A549 (cell line): ENCODE measurements around the gene FGD4. TPM values are rescaled to one million over a fixed set of nuclear protein-coding genes. Genes with fewer than 3 reads are reported as not detected.

Source experiments
- ATAC-seq, 2 experiments: fragments of 200-7000 bp in 1 of 2; fragments of >200 bp in 1 of 2; cut with Nextera tagmentation in 1 of 2; cut with Tn5 transposase in 1 of 2; 3 replicates each; pipeline versions ENCODE4 v1.8.0 to v1.9.1; 2018 to 2020; ENCODE audit warnings: mild to moderate bottlenecking in 1 of 2, moderate library complexity in 1 of 2
- CTCF ChIA-PET: fragments of 300-600 bp; sonication (Branson Sonifier 250); formaldehyde crosslinking; extraction: SDS; loops from one replicate; lab custom pipeline; 2021; ENCODE audit warnings: antibody characterized with exemption, inconsistent platforms; lab: Yijun Ruan, JAX
- POLR2A ChIA-PET: fragments of 350-600 bp; formaldehyde crosslinking; extraction: SDS; loops from one replicate; lab custom pipeline; 2021; ENCODE audit warnings: antibody characterized with exemption, inconsistent platforms; lab: Yijun Ruan, JAX
- DNase-seq, 2 experiments: peaks; one replicate each; pipeline versions ENCODE4 v3.0.0 to v3.0.0-alpha.2; 2011 to 2016; ENCODE audit warnings: low read depth in 1 of 2, low spot score in 1 of 2
- FAIRE-seq: peaks from 2 replicates; lab custom pipeline; 2011; peaks lifted over from hg19 to GRCh38; lab: Jason Lieb, UNC
- H3K27ac ChIP-seq, 2 experiments: fragments of >200 bp; sonication (Bioruptor Twin); formaldehyde crosslinking; 3 replicates each; pipeline ENCODE4 v1.5.1; 2016 to 2017
- H3K4me1 ChIP-seq: fragments of >200 bp; sonication (Bioruptor Twin); formaldehyde crosslinking; 3 replicates; pipeline ENCODE4 v1.6.1; 2016
- H3K4me2 ChIP-seq: fragments of >200 bp; sonication (Bioruptor Twin); formaldehyde crosslinking; 3 replicates; pipeline ENCODE4 v1.6.1; 2016
- H3K4me3 ChIP-seq: fragments of >200 bp; sonication (Bioruptor Twin); formaldehyde crosslinking; 3 replicates; pipeline ENCODE4 v1.5.1; 2016
- H3K9me3 ChIP-seq: fragments of >200 bp; sonication (Bioruptor Twin); formaldehyde crosslinking; 3 replicates; pipeline ENCODE4 v1.6.1; 2016
- BHLHE40 ChIP-seq: IDR thresholded peaks from 2 replicates; pipeline ENCODE4 v1.6.1; 2012; ENCODE audit warnings: low read depth, low read length, inconsistent platforms
- CBX8 ChIP-seq: fragments of 200-600 bp; sonication (generic); IDR thresholded peaks from 2 replicates; pipeline ENCODE4 v1.6.1; 2016
- EHF ChIP-seq: fragments of 250-450 bp; sonication (Bioruptor Pico); IDR thresholded peaks from 2 replicates; pipeline ENCODE4 v1.5.0; 2020; ENCODE audit warnings: mild to moderate bottlenecking
- EP300 ChIP-seq, 2 experiments: fragments of >200 bp; sonication (Bioruptor Twin); formaldehyde crosslinking; IDR thresholded peaks; 2 replicates in 1 of 2; 3 replicates in 1 of 2; pipeline ENCODE4 v1.6.1; 2016 to 2017
- FOSB ChIP-seq: fragments of 250-450 bp; sonication (Bioruptor Pico); IDR thresholded peaks from 2 replicates; pipeline ENCODE4 v1.5.0; 2020; ENCODE audit warnings: mild to moderate bottlenecking, moderate library complexity
- FOSL2 ChIP-seq, 2 experiments: fragments of 450-650 bp in 1 of 2; fragments of >200 bp in 1 of 2; sonication (Bioruptor Twin) in 1 of 2; formaldehyde crosslinking; IDR thresholded peaks; 2 replicates each; pipeline versions ENCODE4 v1.5.0 to v1.6.1; 2016 to 2020; ENCODE audit warnings: mild to moderate bottlenecking in 1 of 2, moderate library complexity in 1 of 2
- GATA3 ChIP-seq: IDR thresholded peaks from 2 replicates; pipeline ENCODE4 v1.6.1; 2012; ENCODE audit warnings: borderline replicate concordance
- HDAC2 ChIP-seq: fragments of 200-600 bp; sonication (generic); IDR thresholded peaks from 2 replicates; pipeline ENCODE4 v1.6.1; 2016
- HOXB13 ChIP-seq: fragments of 250-450 bp; sonication (Bioruptor Pico); IDR thresholded peaks from 2 replicates; pipeline ENCODE4 v1.5.0; 2020; ENCODE audit warnings: low read depth, mild to moderate bottlenecking, moderate library complexity
- HOXB5 ChIP-seq: fragments of 250-450 bp; sonication (Bioruptor Pico); IDR thresholded peaks from 2 replicates; pipeline ENCODE4 v1.5.0; 2020; ENCODE audit warnings: mild to moderate bottlenecking, moderate library complexity
- JUNB ChIP-seq: fragments of >200 bp; sonication (Bioruptor Twin); formaldehyde crosslinking; IDR thresholded peaks from 2 replicates; pipeline ENCODE4 v1.6.1; 2016
- MYC ChIP-seq: IDR thresholded peaks from 2 replicates; pipeline ENCODE4 v1.6.1; 2012; ENCODE audit warnings: mild to moderate bottlenecking, inconsistent platforms, low read length, improper control_type of control experiment, borderline replicate concordance
- NPAS2 ChIP-seq: fragments of 250-450 bp; sonication (Bioruptor Pico); IDR thresholded peaks from 2 replicates; pipeline ENCODE4 v1.8.0; 2022; ENCODE audit warnings: mild to moderate bottlenecking, moderate library complexity, borderline replicate concordance
- PHF8 ChIP-seq: fragments of 200-600 bp; sonication (generic); IDR thresholded peaks from 2 replicates; pipeline ENCODE4 v1.6.1; 2016; ENCODE audit warnings: low read depth, mild to moderate bottlenecking, antibody characterized with exemption, moderate library complexity, borderline replicate concordance
- RARB ChIP-seq: fragments of 250-450 bp; sonication (Bioruptor Pico); IDR thresholded peaks from 2 replicates; pipeline ENCODE4 v1.8.0; 2021; ENCODE audit warnings: mild to moderate bottlenecking, moderate library complexity
- RCOR1 ChIP-seq: fragments of 150-350 bp; IDR thresholded peaks from 2 replicates; pipeline ENCODE4 v1.6.1; 2014; ENCODE audit warnings: antibody characterized with exemption, low read length, low read depth
- RFX5 ChIP-seq: fragments of 450-650 bp; IDR thresholded peaks from 2 replicates; pipeline ENCODE4 v1.7.1; 2014; ENCODE audit warnings: antibody characterized with exemption, mild to moderate bottlenecking, moderate library complexity
- SMC3 ChIP-seq: fragments of >200 bp; sonication (Bioruptor Twin); formaldehyde crosslinking; IDR thresholded peaks from 3 replicates; pipeline ENCODE4 v1.6.1; 2018; ENCODE audit warnings: inconsistent platforms
- TP53 ChIP-seq: fragments of 250-450 bp; sonication (Bioruptor Pico); IDR thresholded peaks from 2 replicates; pipeline ENCODE4 v1.5.0; 2021; ENCODE audit warnings: mild to moderate bottlenecking, moderate library complexity
- ZFP36 ChIP-seq: fragments of 450-650 bp; IDR thresholded peaks from 2 replicates; pipeline ENCODE4 v1.6.1; 2014; ENCODE audit warnings: borderline replicate concordance; ENCODE audit not compliant: partially characterized antibody
- ZSCAN20 ChIP-seq: fragments of 250-450 bp; sonication (Bioruptor Pico); IDR thresholded peaks from 2 replicates; pipeline ENCODE4 v1.8.0; 2022; ENCODE audit warnings: mild to moderate bottlenecking, moderate library complexity
- WGBS: methylation state at CpG from one replicate; pipeline ENCODE4 v1.1.6; 2017; ENCODE audit errors: missing lambda C conversion rate; 5-methylcytosine and 5-hydroxymethylcytosine counted together
- polyA plus RNA-seq, 4 experiments: library from polyadenylated mRNA; depleted of rRNA in 3 of 4; stranded (reverse); fragments of >200 nt; fragmentation: RNase III in 1 of 4; extraction: RNeasy Plus Mini Kit Qiagen cat#74134 plus additional on column Dnase treatment in 1 of 4; gene quantifications; 2 replicates in 3 of 4; 3 replicates in 1 of 4; pipeline ENCODE4 v1.2.3, GENCODE V29; 2011 to 2017
- TF ChIP-seq, protein P1 (sequence below): IDR thresholded peaks from 2 replicates; pipeline ENCODE4 v1.6.1; 2012
- TF ChIP-seq, protein P2 (sequence below): fragments of 450-650 bp; IDR thresholded peaks from 2 replicates; pipeline ENCODE4 v1.6.1; 2014; ENCODE audit warnings: antibody characterized with exemption
- TF ChIP-seq, protein P3 (sequence below): fragments of >200 bp; sonication (Bioruptor Twin); formaldehyde crosslinking; IDR thresholded peaks from 2 replicates; pipeline ENCODE4 v1.6.1; 2016
- TF ChIP-seq, protein P4 (sequence below): IDR thresholded peaks from 2 replicates; pipeline ENCODE4 v1.6.1; 2012
- TF ChIP-seq, protein P5 (sequence below): IDR thresholded peaks from 2 replicates; pipeline ENCODE4 v1.6.1; 2012; ENCODE audit warnings: low read depth, borderline replicate concordance
- TF ChIP-seq, protein P6 (sequence below): fragments of 250-450 bp; sonication (Bioruptor Pico); IDR thresholded peaks from 2 replicates; pipeline ENCODE4 v1.5.0; 2020; ENCODE audit warnings: low read depth, mild to moderate bottlenecking, moderate library complexity
- TF ChIP-seq, protein P7 (sequence below): fragments of 150-350 bp; IDR thresholded peaks from 2 replicates; pipeline ENCODE4 v1.6.1; 2014; ENCODE audit warnings: low read depth, mild to moderate bottlenecking, low read length

The FGD4 gene
- polyA plus RNA-seq, 2 of the 4 experiments (the other 2 are of a cell fraction), result 2.2 to 6.0 TPM

DNA sequence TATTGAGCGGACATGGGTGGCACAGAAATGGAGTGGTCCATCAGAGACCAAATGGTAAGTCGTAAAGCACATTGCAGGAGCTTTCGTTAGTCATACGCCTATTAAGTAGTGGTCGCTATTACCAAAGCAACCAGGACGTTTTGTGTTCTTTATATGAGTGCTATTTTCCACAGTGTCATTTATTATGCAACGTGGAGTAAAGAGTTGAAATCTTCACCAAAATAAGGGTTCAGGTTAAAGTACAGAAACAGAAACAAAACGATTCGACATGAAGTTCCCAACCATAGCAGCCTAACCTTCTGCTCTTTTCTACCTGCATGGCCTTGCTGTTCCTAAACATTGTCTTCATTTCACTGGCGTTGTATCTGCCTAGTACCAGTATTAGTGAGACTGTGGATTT is 20.1 kb upstream of the FGD4 start:
- Histone ChIP-seq H3K4me2 (no peak overlapping the region), H3K27ac (no peak overlapping the region), H3K4me3 (no peak overlapping the region), H3K4me1 (no peaks in the 10 kb centered on the region), H3K9me3 (no peaks in the 10 kb centered on the region)
- DNase-seq, result no peak
- CTCF ChIA-PET, result interaction anchor here (1.2 to 1.5 kb wide), 3 partner anchors 14 to 278 kb away, joined by 3 to 4 read pairs (median 3); no protein-coding TSS in a partner anchor
- 88% methylated on average over 10 of the region's 10 CpGs for WGBS
- POLR2A ChIA-PET, result no interaction called here
- no peak for FAIRE-seq
- no peak for ATAC-seq
- TF ChIP-seq, protein P1, sequence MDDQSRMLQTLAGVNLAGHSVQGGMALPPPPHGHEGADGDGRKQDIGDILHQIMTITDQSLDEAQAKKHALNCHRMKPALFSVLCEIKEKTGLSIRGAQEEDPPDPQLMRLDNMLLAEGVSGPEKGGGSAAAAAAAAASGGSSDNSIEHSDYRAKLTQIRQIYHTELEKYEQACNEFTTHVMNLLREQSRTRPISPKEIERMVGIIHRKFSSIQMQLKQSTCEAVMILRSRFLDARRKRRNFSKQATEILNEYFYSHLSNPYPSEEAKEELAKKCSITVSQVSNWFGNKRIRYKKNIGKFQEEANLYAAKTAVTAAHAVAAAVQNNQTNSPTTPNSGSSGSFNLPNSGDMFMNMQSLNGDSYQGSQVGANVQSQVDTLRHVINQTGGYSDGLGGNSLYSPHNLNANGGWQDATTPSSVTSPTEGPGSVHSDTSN, result no peak
- TF ChIP-seq HOXB5 (CRISPR knock-in tag), result no peak
- TF ChIP-seq JUNB, result no peak
- no peak for TF ChIP-seq EP300 (IDR thresholded peaks at IDR 0.05)
- no peak for TF ChIP-seq NPAS2 (CRISPR knock-in tag)
- no peak for TF ChIP-seq HDAC2
- TF ChIP-seq RFX5, result no peak
- TF ChIP-seq GATA3, result no peak
- TF ChIP-seq CBX8, result no peak
- TF ChIP-seq EHF (CRISPR knock-in tag), result no peak
- TF ChIP-seq, protein P2, sequence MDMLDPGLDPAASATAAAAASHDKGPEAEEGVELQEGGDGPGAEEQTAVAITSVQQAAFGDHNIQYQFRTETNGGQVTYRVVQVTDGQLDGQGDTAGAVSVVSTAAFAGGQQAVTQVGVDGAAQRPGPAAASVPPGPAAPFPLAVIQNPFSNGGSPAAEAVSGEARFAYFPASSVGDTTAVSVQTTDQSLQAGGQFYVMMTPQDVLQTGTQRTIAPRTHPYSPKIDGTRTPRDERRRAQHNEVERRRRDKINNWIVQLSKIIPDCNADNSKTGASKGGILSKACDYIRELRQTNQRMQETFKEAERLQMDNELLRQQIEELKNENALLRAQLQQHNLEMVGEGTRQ, result no peak
- no peak for TF ChIP-seq FOSL2 (IDR thresholded peaks at IDR 0.05)
- TF ChIP-seq FOSL2 (CRISPR knock-in tag; IDR thresholded peaks at IDR 0.05), result no peak
- no peak for TF ChIP-seq BHLHE40
- no peak for TF ChIP-seq ZSCAN20
- no peak for TF ChIP-seq RARB (CRISPR knock-in tag)
- TF ChIP-seq FOSB (CRISPR knock-in tag), result no peak
- TF ChIP-seq ZFP36, result no peak
- TF ChIP-seq, protein P3, sequence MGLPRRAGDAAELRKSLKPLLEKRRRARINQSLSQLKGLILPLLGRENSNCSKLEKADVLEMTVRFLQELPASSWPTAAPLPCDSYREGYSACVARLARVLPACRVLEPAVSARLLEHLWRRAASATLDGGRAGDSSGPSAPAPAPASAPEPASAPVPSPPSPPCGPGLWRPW, result no peak

DNA sequence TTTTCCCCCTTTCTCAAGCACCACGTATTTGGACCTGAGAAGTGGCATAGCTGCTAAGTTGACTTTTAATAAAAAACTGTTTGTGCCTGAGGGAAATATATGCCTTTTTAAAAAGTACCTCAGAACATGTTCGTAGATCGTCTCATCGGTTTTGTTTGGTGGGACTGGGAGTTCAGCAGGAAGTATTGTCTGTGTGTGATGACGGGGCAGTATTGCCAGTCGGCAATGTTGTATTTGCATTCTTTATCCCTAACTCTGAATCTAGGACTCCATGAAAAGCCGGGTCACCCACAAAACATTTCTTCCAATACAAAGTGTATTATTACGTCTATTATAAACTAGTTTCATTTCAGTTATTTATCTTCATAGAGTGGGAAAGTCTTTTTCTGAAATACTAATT is 19.7 kb upstream of the FGD4 start:
- ATAC-seq, result no peak
- 77% methylated on average over 8 of the region's 8 CpGs for WGBS
- no peak overlapping the region for H3K4me2 ChIP-seq
- H3K27ac ChIP-seq, result no peak overlapping the region
- H3K4me3 ChIP-seq, result no peak overlapping the region
- CTCF ChIA-PET, result interaction anchor here (1.3 kb wide), 1 partner anchor 17 kb away, joined by 4 read pairs; no protein-coding TSS in a partner anchor
- no peaks in the 10 kb centered on the region for H3K9me3 ChIP-seq
- TF ChIP-seq JUNB (no peak), SMC3 (no peak), PHF8 (no peak), HOXB5 (CRISPR knock-in tag) (no peak), TP53 (no peak), RCOR1 (no peak), HOXB13 (CRISPR knock-in tag) (no peak), HDAC2 (no peak), MYC (no peak)
- TF ChIP-seq, protein P3, result no peak
- TF ChIP-seq, protein P4, sequence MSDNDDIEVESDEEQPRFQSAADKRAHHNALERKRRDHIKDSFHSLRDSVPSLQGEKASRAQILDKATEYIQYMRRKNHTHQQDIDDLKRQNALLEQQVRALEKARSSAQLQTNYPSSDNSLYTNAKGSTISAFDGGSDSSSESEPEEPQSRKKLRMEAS, result no peak
- TF ChIP-seq, protein P5, sequence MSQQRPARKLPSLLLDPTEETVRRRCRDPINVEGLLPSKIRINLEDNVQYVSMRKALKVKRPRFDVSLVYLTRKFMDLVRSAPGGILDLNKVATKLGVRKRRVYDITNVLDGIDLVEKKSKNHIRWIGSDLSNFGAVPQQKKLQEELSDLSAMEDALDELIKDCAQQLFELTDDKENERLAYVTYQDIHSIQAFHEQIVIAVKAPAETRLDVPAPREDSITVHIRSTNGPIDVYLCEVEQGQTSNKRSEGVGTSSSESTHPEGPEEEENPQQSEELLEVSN, result no peak
- TF ChIP-seq, protein P6, sequence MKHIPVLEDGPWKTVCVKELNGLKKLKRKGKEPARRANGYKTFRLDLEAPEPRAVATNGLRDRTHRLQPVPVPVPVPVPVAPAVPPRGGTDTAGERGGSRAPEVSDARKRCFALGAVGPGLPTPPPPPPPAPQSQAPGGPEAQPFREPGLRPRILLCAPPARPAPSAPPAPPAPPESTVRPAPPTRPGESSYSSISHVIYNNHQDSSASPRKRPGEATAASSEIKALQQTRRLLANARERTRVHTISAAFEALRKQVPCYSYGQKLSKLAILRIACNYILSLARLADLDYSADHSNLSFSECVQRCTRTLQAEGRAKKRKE, result no peak
- TF ChIP-seq, protein P7, sequence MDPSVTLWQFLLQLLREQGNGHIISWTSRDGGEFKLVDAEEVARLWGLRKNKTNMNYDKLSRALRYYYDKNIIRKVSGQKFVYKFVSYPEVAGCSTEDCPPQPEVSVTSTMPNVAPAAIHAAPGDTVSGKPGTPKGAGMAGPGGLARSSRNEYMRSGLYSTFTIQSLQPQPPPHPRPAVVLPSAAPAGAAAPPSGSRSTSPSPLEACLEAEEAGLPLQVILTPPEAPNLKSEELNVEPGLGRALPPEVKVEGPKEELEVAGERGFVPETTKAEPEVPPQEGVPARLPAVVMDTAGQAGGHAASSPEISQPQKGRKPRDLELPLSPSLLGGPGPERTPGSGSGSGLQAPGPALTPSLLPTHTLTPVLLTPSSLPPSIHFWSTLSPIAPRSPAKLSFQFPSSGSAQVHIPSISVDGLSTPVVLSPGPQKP, result no peak
- TF ChIP-seq, all 56 proteins: peak for 0
- POLR2A ChIA-PET, result no interaction called here
- no peak for DNase-seq
- no peak for FAIRE-seq
- H3K4me1 ChIP-seq, result no peaks in the 10 kb centered on the region
